Measurements from ENCODE around the gene WDR7.

DNA sequence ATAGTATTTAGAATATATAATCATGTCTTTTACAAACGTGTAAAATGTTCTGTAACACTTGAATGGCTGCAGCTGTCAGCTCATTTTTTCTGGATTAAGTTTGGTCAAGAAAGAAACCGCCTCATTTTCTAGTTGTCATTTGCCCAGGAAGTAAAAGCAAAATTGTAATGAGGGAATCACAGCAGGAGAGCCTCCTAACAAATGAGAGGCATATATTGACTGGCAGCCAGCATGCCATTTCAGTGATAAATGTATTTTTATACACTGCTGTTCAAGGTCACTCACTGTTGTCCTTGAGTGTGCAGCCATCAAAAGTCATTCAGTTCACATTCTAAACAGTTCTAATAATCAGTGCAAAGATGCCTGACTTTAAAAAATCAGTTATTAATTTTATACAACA, 351.5 kb downstream of the WDR7 start:
- no peak for TF ChIP-seq POLR2A (IDR thresholded peaks at IDR 0.05)
- TF ChIP-seq POLR2AphosphoS5 (IDR thresholded peaks at IDR 0.05) = no peak

All from gastroesophageal sphincter (tissue), 2 donors.